Gastrocnemius medialis (tissue), 4 donors: ENCODE data around the gene AKAP9. TPM values are rescaled to one million over a fixed set of nuclear protein-coding genes. Genes with fewer than 3 reads are reported as not detected.
"Not testable (repeated sequence)": the region's sequence is repeated elsewhere in the genome, so short reads cannot be mapped to it uniquely, and the experiment has no call there.

Experiments
- ATAC-seq, 2 donors: fragments of 150-250 bp; one replicate each; pipeline ENCODE4 v1.9.1; 2016
- DNase-seq, 2 donors: peaks; one replicate each; pipeline ENCODE4 v3.0.0-alpha.2; 2019
- H3K27ac ChIP-seq, 4 donors: fragments of 200-600 bp; sonication (generic); 1 replicate in 1 of 4; 2 replicates in 3 of 4; pipeline ENCODE4 v1.5.1; 2016 to 2018; ENCODE audit warnings: mild to moderate bottlenecking in 2 of 4, moderate library complexity in 1 of 4
- H3K27me3 ChIP-seq, 3 donors: fragments of 200-600 bp; sonication (generic) in 2 of 3; 1 replicate in 1 of 3; 2 replicates in 2 of 3; pipeline versions ENCODE4 v1.5.1 to v1.6.0; 2016 to 2019; ENCODE audit warnings: mild to moderate bottlenecking in 1 of 3, moderate library complexity in 1 of 3
- H3K36me3 ChIP-seq, 2 donors: fragments of 200-600 bp; sonication (generic) in 1 of 2; one replicate each; pipeline ENCODE4 v1.5.1; 2017 to 2018
- H3K4me1 ChIP-seq, 2 donors: fragments of 200-600 bp; sonication (generic) in 1 of 2; one replicate each; pipeline ENCODE4 v1.5.1; 2016 to 2017; ENCODE audit warnings: mild to moderate bottlenecking in 2 of 2
- H3K4me3 ChIP-seq, 4 donors: fragments of 200-600 bp; sonication (generic) in 3 of 4; 1 replicate in 1 of 4; 2 replicates in 3 of 4; pipeline ENCODE4 v1.5.1; 2016 to 2019; ENCODE audit warnings: mild to moderate bottlenecking in 2 of 4
- H3K9me3 ChIP-seq, 3 donors: fragments of 200-600 bp; sonication (generic) in 2 of 3; 1 replicate in 1 of 3; 2 replicates in 2 of 3; pipeline ENCODE4 v1.5.1; 2016 to 2019
- CTCF ChIP-seq, 5 experiments: fragments of 450-650 bp in 3 of 5; fragments of 200-600 bp in 2 of 5; sonication (generic) in 2 of 5; IDR thresholded peaks in 4 of 5; conservative IDR thresholded peaks in 1 of 5; 1 replicate in 4 of 5; 2 replicates in 1 of 5; pipeline ENCODE4 v1.5.1; 2016 to 2019; ENCODE audit warnings: antibody characterized with exemption in 5 of 5, mild to moderate bottlenecking in 3 of 5, moderate library complexity in 3 of 5
- POLR2A ChIP-seq, 2 donors: fragments of 450-650 bp; IDR thresholded peaks; one replicate each; pipeline ENCODE4 v1.6.1; 2017; ENCODE audit warnings: antibody characterized with exemption in 2 of 2, mild to moderate bottlenecking in 2 of 2, moderate library complexity in 2 of 2
- in situ Hi-C, 4 donors: fragments of 200-750 bp; cut with MboI; loops; one replicate each; pipeline versions ENCODE4 v1.15.0 to v1.8.0; 2017; ENCODE audit warnings: low sequenced_read_pairs in 4 of 4
- intact Hi-C: fragments of 100-400 bp; cut with DNase I; formaldehyde crosslinking; loops from one replicate; pipeline ENCODE4 v1.15.1; 2023; ENCODE audit warnings: low total_unique reads
- total RNA-seq, 4 donors: library from RNA; depleted of rRNA; stranded (reverse); fragments of >200 nt; gene quantifications; one replicate each; pipeline versions ENCODE4 v1.1.0 to v1.2.3, GENCODE V29; 2016

The AKAP9 gene
- total RNA-seq, 4 donors from 2014 or later: 25.4 to 80.0 (median 40.6) TPM

GRCh38 chr7:92092210-92092609, 151.5 kb downstream of the AKAP9 start:
- DNase-seq (no peak), ATAC-seq (no peak)
- Histone ChIP-seq H3K27me3 (no peaks in the 10 kb centered on the region), H3K4me3 (no peak overlapping the region), H3K9me3 (no peaks in the 10 kb centered on the region), H3K27ac (no peak overlapping the region), H3K4me1 (no peaks in the 10 kb centered on the region), H3K36me3 (peaks cover 4 to 90% of the 10 kb centered on the region in 2 donors)
- intact Hi-C loops: loop anchor here (10.0 kb wide), 1 partner anchor 123 kb away; no protein-coding TSS in a partner anchor
- TF ChIP-seq CTCF (IDR thresholded peaks at IDR 0.05 in 4 of 5, conservative IDR thresholded peaks at IDR 0.05 in 1 of 5): no peak
- TF ChIP-seq POLR2A (IDR thresholded peaks at IDR 0.05): no peak
- in situ Hi-C loops: no loop called here

GRCh38 chr7:92095380-92095779, 154.7 kb downstream of the AKAP9 start:
- H3K4me3 ChIP-seq: no peak overlapping the region
- no peaks in the 10 kb centered on the region for H3K27me3 ChIP-seq
- in situ Hi-C loops: no loop called here
- intact Hi-C loops: loop anchor here (10.0 kb wide), 1 partner anchor 119 kb away; no protein-coding TSS in a partner anchor
- no peak for ATAC-seq
- peaks cover 7 to 90% of the 10 kb centered on the region in 2 donors for H3K36me3 ChIP-seq
- DNase-seq: no peak
- no peak for TF ChIP-seq CTCF (IDR thresholded peaks at IDR 0.05 in 4 of 5, conservative IDR thresholded peaks at IDR 0.05 in 1 of 5)
- TF ChIP-seq POLR2A (IDR thresholded peaks at IDR 0.05): no peak
- no peaks in the 10 kb centered on the region for H3K4me1 ChIP-seq
- H3K27ac ChIP-seq: no peak overlapping the region
- H3K9me3 ChIP-seq: no peaks in the 10 kb centered on the region

- in situ Hi-C loops (no loop called here), intact Hi-C loops (no loop called here)
- no peaks in the 10 kb centered on the region for H3K4me1 ChIP-seq
- peaks cover 9 to 95% of the 10 kb centered on the region in 2 donors for H3K36me3 ChIP-seq
- H3K4me3 ChIP-seq: no peak overlapping the region
- no peak for DNase-seq
- no peaks in the 10 kb centered on the region for H3K27me3 ChIP-seq
- no peaks in the 10 kb centered on the region for H3K9me3 ChIP-seq
- H3K27ac ChIP-seq: no peak overlapping the region
- no peak for ATAC-seq
- no peak for TF ChIP-seq CTCF (IDR thresholded peaks at IDR 0.05 in 4 of 5, conservative IDR thresholded peaks at IDR 0.05 in 1 of 5)
- no peak for TF ChIP-seq POLR2A (IDR thresholded peaks at IDR 0.05)
These were observed 159.9 kb downstream of the AKAP9 start for GRCh38 chr7:92100534-92100933.

GRCh38 chr7:92102862-92103261, 162.2 kb downstream of the AKAP9 start:
- in situ Hi-C loops, ATAC-seq, intact Hi-C loops, H3K4me1 ChIP-seq, DNase-seq, H3K4me3 ChIP-seq, H3K27me3 ChIP-seq, H3K27ac ChIP-seq, H3K9me3 ChIP-seq: not testable (repeated sequence)
- peaks cover 9 to 94% of the 10 kb centered on the region in 2 donors for H3K36me3 ChIP-seq

- Histone ChIP-seq H3K4me3 (no peak overlapping the region), H3K27ac (no peak overlapping the region), H3K36me3 (peaks cover 0 to 51% of the 10 kb centered on the region in 2 donors), H3K4me1 (no peaks in the 10 kb centered on the region), H3K9me3 (no peaks in the 10 kb centered on the region), H3K27me3 (no peaks in the 10 kb centered on the region)
- in situ Hi-C loops: no loop called here
- ATAC-seq: no peak
- intact Hi-C loops: no loop called here
- DNase-seq: no peak
- TF ChIP-seq POLR2A (IDR thresholded peaks at IDR 0.05): no peak
- no peak for TF ChIP-seq CTCF (IDR thresholded peaks at IDR 0.05 in 4 of 5, conservative IDR thresholded peaks at IDR 0.05 in 1 of 5)
These were observed 168.2 kb downstream of the AKAP9 start for GRCh38 chr7:92108821-92109220.
